K562 (cell line): ENCODE results near the gene CACNA1C. TPM values are rescaled to one million over a fixed set of nuclear protein-coding genes. Genes with fewer than 3 reads are reported as not detected.

ENCODE experiments used
- ATAC-seq: fragments of 200-7000 bp; cut with Tn5 transposase; 3 replicates; pipeline ENCODE4 v1.9.1; 2020; ENCODE audit warnings: moderate library complexity
- BruUV-seq: library from RNA; stranded (reverse); fragments of 400-500 nt; replicated peaks from 2 replicates; lab custom pipeline; 2021; lab: Mats Ljungman, UMichigan
- CTCF ChIA-PET: fragments of 300-600 bp; formaldehyde crosslinking; extraction: SDS; loops from one replicate; lab custom pipeline; 2021; ENCODE audit warnings: low intra/inter-chr PET ratio; lab: Yijun Ruan, JAX
- POLR2A ChIA-PET: fragments of 300-600, 350-650 bp; sonication (Branson Sonifier 250); formaldehyde crosslinking; extraction: SDS; loops from one replicate; lab custom pipeline; 2021; ENCODE audit warnings: antibody characterized with exemption, inconsistent platforms; lab: Yijun Ruan, JAX
- DNase-seq, 4 experiments: peaks; one replicate each; pipeline versions ENCODE4 v3.0.0 to v3.0.0-alpha.2; 2011 to 2018; ENCODE audit warnings: low spot score in 3 of 4, mixed read lengths in 3 of 4; ENCODE audit errors: extremely low read depth in 1 of 4
- FAIRE-seq: peaks from 2 replicates; lab custom pipeline; 2011; peaks lifted over from hg19 to GRCh38; lab: Jason Lieb, UNC
- H2AFZ ChIP-seq: 2 replicates; pipeline ENCODE4 v1.6.0; 2011; ENCODE audit warnings: low read depth, low read length, control low read depth, inconsistent platforms
- H3K27ac ChIP-seq: fragments of 200-600 bp; 3 replicates; pipeline ENCODE4 v1.8.0; 2011; ENCODE audit warnings: low read depth, mild to moderate bottlenecking, control low read depth, inconsistent platforms, low read length, moderate library complexity, mixed read lengths; ENCODE audit errors: extremely low read depth
- H3K27me3 ChIP-seq, 2 experiments: fragments of 300-600 bp in 1 of 2; 2 replicates in 1 of 2; 3 replicates in 1 of 2; pipeline versions ENCODE4 v1.6.0 to v1.8.0; 2011; ENCODE audit warnings: inconsistent platforms in 2 of 2, low read length in 2 of 2, mild to moderate bottlenecking in 1 of 2, mixed read lengths in 1 of 2, moderate library complexity in 1 of 2; ENCODE audit not compliant: control insufficient read depth in 2 of 2, insufficient read depth in 2 of 2
- H3K36me3 ChIP-seq: fragments of 300-600 bp; 3 replicates; pipeline ENCODE4 v1.8.0; 2011; ENCODE audit warnings: mild to moderate bottlenecking, low read length, inconsistent platforms; ENCODE audit not compliant: control insufficient read depth, insufficient read depth
- H3K4me1 ChIP-seq, 2 experiments: fragments of 200-600 bp in 1 of 2; replicated peaks in 1 of 2; 2 replicates in 1 of 2; 3 replicates in 1 of 2; pipeline versions ENCODE4 v1.5.1 to v1.8.0; 2011; ENCODE audit warnings: inconsistent platforms in 2 of 2, low read length in 2 of 2, mild to moderate bottlenecking in 1 of 2, mixed read lengths in 1 of 2, moderate library complexity in 1 of 2; ENCODE audit not compliant: control insufficient read depth in 2 of 2, insufficient read depth in 2 of 2
- H3K4me2 ChIP-seq: 2 replicates; pipeline ENCODE4 v1.6.1; 2011; ENCODE audit warnings: low read length, control low read depth, inconsistent platforms, mixed read lengths; ENCODE audit not compliant: insufficient read depth
- H3K4me3 ChIP-seq: fragments of 200-600 bp; sonication (generic), shearing (Covaris generic); 2 replicates; pipeline ENCODE4 v1.5.1; 2016; ENCODE audit warnings: control low read depth, inconsistent platforms
- H3K79me2 ChIP-seq: fragments of 200-600 bp; 3 replicates; pipeline ENCODE4 v1.8.0; 2011; ENCODE audit warnings: low read length, inconsistent platforms; ENCODE audit not compliant: control insufficient read depth, insufficient read depth
- H3K9ac ChIP-seq, 2 experiments: 2 replicates each; pipeline versions ENCODE4 v1.6.0 to v1.6.1; 2011; ENCODE audit warnings: low read depth in 2 of 2, low read length in 2 of 2, control low read depth in 1 of 2, inconsistent platforms in 1 of 2, mild to moderate bottlenecking in 1 of 2, mixed read lengths in 1 of 2; ENCODE audit not compliant: insufficient read depth in 1 of 2
- H3K9me1 ChIP-seq: one replicate; pipeline ENCODE4 v1.6.0; 2011; ENCODE audit warnings: inconsistent platforms, mild to moderate bottlenecking, low read length, moderate library complexity; ENCODE audit not compliant: control insufficient read depth, insufficient read depth
- H3K9me3 ChIP-seq: replicated peaks from 2 replicates; pipeline ENCODE4 v1.5.1; 2011; ENCODE audit warnings: low read depth, low read length, inconsistent platforms; ENCODE audit not compliant: control insufficient read depth, insufficient read depth
- H4K20me1 ChIP-seq: replicated peaks from 2 replicates; pipeline ENCODE4 v1.6.1; 2011; ENCODE audit warnings: low read length, inconsistent platforms, mixed read lengths; ENCODE audit not compliant: control insufficient read depth, insufficient read depth
- ATF6 ChIP-seq: sonication (generic); formaldehyde crosslinking; IDR thresholded peaks from 2 replicates; pipeline ENCODE4 v1.4.0; 2020; ENCODE audit warnings: mild to moderate bottlenecking, missing genetic modification reagents
- CHD1 ChIP-seq: fragments of 200-600 bp; sonication (generic); IDR thresholded peaks from one replicate; pipeline ENCODE4 v1.6.1; 2012; ENCODE audit warnings: mild to moderate bottlenecking, moderate library complexity, low read length, inconsistent platforms
- DNMT1 ChIP-seq: fragments of 450-650 bp; IDR thresholded peaks from 2 replicates; pipeline ENCODE4 v1.6.1; 2016; ENCODE audit warnings: antibody characterized with exemption, mild to moderate bottlenecking
- HMGXB4 ChIP-seq: sonication (generic); formaldehyde crosslinking; IDR thresholded peaks from 2 replicates; pipeline ENCODE4 v1.8.1; 2023; ENCODE audit warnings: mild to moderate bottlenecking, missing genetic modification reagents
- JUN ChIP-seq, 2 experiments: sonication (generic) in 1 of 2; formaldehyde crosslinking in 1 of 2; IDR thresholded peaks; 2 replicates each; pipeline versions ENCODE4 v1.6.1 to v1.8.0; 2012 to 2022; ENCODE audit warnings: borderline replicate concordance in 2 of 2, mild to moderate bottlenecking in 2 of 2, improper control_type of control experiment in 1 of 2, low read depth in 1 of 2, low read length in 1 of 2, missing genetic modification reagents in 1 of 2
- KLF1 ChIP-seq: fragments of 450-650 bp; IDR thresholded peaks from 2 replicates; pipeline ENCODE4 v1.6.1; 2016; ENCODE audit warnings: missing genetic modification characterization, missing compliant biosample characterization
- MAFK ChIP-seq: IDR thresholded peaks from 2 replicates; pipeline ENCODE4 v1.6.1; 2011; ENCODE audit warnings: low read length, improper control_type of control experiment
- NEUROD1 ChIP-seq: fragments of 150-350 bp; IDR thresholded peaks from 2 replicates; pipeline ENCODE4 v1.6.1; 2014; ENCODE audit warnings: borderline replicate concordance, low read length, low read depth; ENCODE audit not compliant: partially characterized antibody
- PML ChIP-seq: IDR thresholded peaks from 2 replicates; pipeline ENCODE4 v1.6.1; 2012; ENCODE audit warnings: low read length, inconsistent platforms
- TCF15 ChIP-seq: fragments of 250-450 bp; sonication (Bioruptor Pico); IDR thresholded peaks from 2 replicates; pipeline ENCODE4 v1.8.0; 2022; ENCODE audit warnings: moderate library complexity, mild to moderate bottlenecking, inconsistent platforms
- THRA ChIP-seq: fragments of 450-650 bp; IDR thresholded peaks from 2 replicates; pipeline ENCODE4 v1.6.1; 2017; ENCODE audit warnings: mild to moderate bottlenecking, moderate library complexity
- ZNF165 ChIP-seq: fragments of 250-450 bp; sonication (Bioruptor Pico); IDR thresholded peaks from 2 replicates; pipeline ENCODE4 v1.4.0; 2020; ENCODE audit warnings: borderline replicate concordance
- ZNF280A ChIP-seq: fragments of 450-650 bp; IDR thresholded peaks from 2 replicates; pipeline ENCODE4 v1.6.1; 2018; ENCODE audit warnings: mild to moderate bottlenecking, low read depth; ENCODE audit not compliant: partially characterized antibody
- ZNF561 ChIP-seq: fragments of 450-650 bp; formaldehyde crosslinking; conservative IDR thresholded peaks from 2 replicates; pipeline ENCODE4 v1.4.0; 2020; ENCODE audit warnings: mild to moderate bottlenecking, moderate library complexity
- WGBS: fragments of 100-300 bp; shearing (Covaris generic); methylation state at CpG from one replicate; pipeline ENCODE4 v1.1.6; 2016; ENCODE audit warnings: low coverage, mixed read lengths; ENCODE audit not compliant: insufficient coverage; ENCODE audit errors: missing lambda C conversion rate; 5-methylcytosine and 5-hydroxymethylcytosine counted together
- in situ Hi-C: fragments of 300-500 bp; cut with MboI; formaldehyde crosslinking; loops from 4 replicates; pipeline ENCODE4 v1.15.0; 2018; ENCODE audit warnings: inconsistent platforms, mixed read lengths
- intact Hi-C: fragments of 100-400 bp; cut with micrococcal nuclease; formaldehyde crosslinking; loops from 2 replicates; pipeline ENCODE4 v1.14.2; 2022
- polyA plus RNA-seq, 8 experiments: library from polyadenylated mRNA; depleted of rRNA in 4 of 8; stranded (reverse) in 5 of 8; unstranded in 3 of 8; fragments of >200 nt; fragmentation: Nextera tagmentation in 2 of 8; fragmentation: Illumina TruSeq in 1 of 8; extraction: Ambion mirVana in 2 of 8; extraction: Trizol in 1 of 8; gene quantifications; 2 replicates each; pipeline versions ENCODE4 v1.2.1 to v1.2.3, GENCODE V29; 2011 to 2014; ENCODE audit warnings: inconsistent platforms in 1 of 8, missing spikeins in 1 of 8
- total RNA-seq, 7 experiments: library from RNA; depleted of rRNA in 6 of 7; stranded (reverse); fragments of >200 nt in 6 of 7; fragmentation: Illumina TruSeq in 2 of 7; extraction: Trizol in 2 of 7; gene quantifications; 2 replicates each; pipeline versions ENCODE4 v1.2.1 to v1.2.3, GENCODE V29; 2011 to 2021; ENCODE audit warnings: low replicate concordance in 1 of 7

CACNA1C gene
- total and polyA plus RNA-seq, 9 of the 15 experiments (the other 6 are each of a cell fraction or from before 2014, with no cell fraction given), result not detected

GRCh38 chr12:2509137-2509536, 456.4 kb downstream of the CACNA1C start (continued):
- TF ChIP-seq ZNF280A (no peak), TCF15 (CRISPR knock-in tag) (no peak)

- Histone ChIP-seq H3K27ac (no peak overlapping the region), H3K27me3 (peaks cover 0 to 7% of the 10 kb centered on the region in 2 experiments; a peak in 2 of 5 replicates)
- 0% methylated on average over 4 of the region's 5 CpGs for WGBS
- TF ChIP-seq HMGXB4 (CRISPR knock-in tag), result no peak
- no peak for TF ChIP-seq MAFK
- TF ChIP-seq PML, result no peak
- TF ChIP-seq ZNF561 (CRISPR knock-in tag), result no peak
- TF ChIP-seq NEUROD1, result no peak
- no peak for TF ChIP-seq ATF6 (CRISPR knock-in tag)
- no peak for TF ChIP-seq DNMT1
- TF ChIP-seq KLF1 (tag), result no peak
- no peak for TF ChIP-seq JUN (IDR thresholded peaks at IDR 0.05; ENCODE audit: borderline replicate concordance, low read depth, low read length)
- TF ChIP-seq JUN (CRISPR knock-in tag; IDR thresholded peaks at IDR 0.05; ENCODE audit: borderline replicate concordance), result no peak
- no peak for TF ChIP-seq THRA
- no peak for TF ChIP-seq CHD1
- no peak for TF ChIP-seq ZNF165 (CRISPR knock-in tag)
Observed at GRCh38 chr12:2510045-2510444, 457.3 kb downstream of the CACNA1C start.

More at GRCh38 chr12:2510045-2510444, 457.3 kb downstream of the CACNA1C start:
- H3K9me3 ChIP-seq, result no peaks in the 10 kb centered on the region
- in situ Hi-C loops, result no loop called here
- ATAC-seq, result no peak
- no peak overlapping the region for H3K4me3 ChIP-seq
- BruUV-seq, result no TSS peak
- no peak for FAIRE-seq
- intact Hi-C loops, result no loop called here
- DNase-seq, result no peak
- no peak overlapping the region for H3K4me2 ChIP-seq
- CTCF ChIA-PET, result no interaction called here
- no peaks in the 10 kb centered on the region for H3K79me2 ChIP-seq
- H4K20me1 ChIP-seq, result no peaks in the 10 kb centered on the region
- H3K36me3 ChIP-seq, result no peaks in the 10 kb centered on the region
- no peak overlapping the region for H2AFZ ChIP-seq
- no peak overlapping the region for H3K9ac ChIP-seq
- no peaks in the 10 kb centered on the region for H3K9me1 ChIP-seq
- H3K4me1 ChIP-seq, result no peaks in the 10 kb centered on the region
- POLR2A ChIA-PET, result no interaction called here
